DND-41 (cell line): ENCODE measurements around the gene FGF1.

Experiments used
- ATAC-seq: fragments of 200-7000 bp; cut with Tn5 transposase; 3 replicates; pipeline ENCODE4 v1.9.1; 2021; ENCODE audit warnings: low read depth; ENCODE audit not compliant: insufficient read depth
- DNase-seq: peaks from one replicate; pipeline ENCODE4 v3.0.0-alpha.2; 2020
- H2AFZ ChIP-seq: 2 replicates; pipeline ENCODE4 v1.6.0; 2012; ENCODE audit warnings: low read depth, low read length
- H3K27ac ChIP-seq: 2 replicates; pipeline ENCODE4 v1.5.1; 2012; ENCODE audit warnings: low read length, inconsistent platforms
- H3K27me3 ChIP-seq: fragments of 200-600 bp; sonication (generic); 2 replicates; pipeline ENCODE4 v1.6.0; 2012; ENCODE audit warnings: low read length, mild to moderate bottlenecking, inconsistent platforms; ENCODE audit not compliant: insufficient read depth, poor library complexity
- H3K36me3 ChIP-seq: 2 replicates; pipeline ENCODE4 v1.5.1; 2012; ENCODE audit warnings: low read length, inconsistent platforms; ENCODE audit not compliant: insufficient read depth
- H3K4me1 ChIP-seq: 2 replicates; pipeline ENCODE4 v1.5.1; 2012; ENCODE audit warnings: mild to moderate bottlenecking, low read length; ENCODE audit not compliant: insufficient read depth
- H3K4me2 ChIP-seq: 2 replicates; pipeline ENCODE4 v1.6.0; 2012; ENCODE audit warnings: mild to moderate bottlenecking, moderate library complexity, low read length, inconsistent platforms; ENCODE audit not compliant: insufficient read depth
- H3K4me3 ChIP-seq, 2 experiments: fragments of 200-600 bp in 1 of 2; shearing (Covaris generic) in 1 of 2; 2 replicates each; pipeline ENCODE4 v1.5.1; 2012 to 2016; ENCODE audit warnings: inconsistent platforms in 2 of 2, low read length in 2 of 2, mild to moderate bottlenecking in 2 of 2, low read depth in 1 of 2, moderate library complexity in 1 of 2
- H3K79me2 ChIP-seq: 2 replicates; pipeline ENCODE4 v1.6.0; 2012; ENCODE audit warnings: low read length, inconsistent platforms; ENCODE audit not compliant: insufficient read depth
- H3K9ac ChIP-seq: 2 replicates; pipeline ENCODE4 v1.6.0; 2012; ENCODE audit warnings: low read depth, mild to moderate bottlenecking, inconsistent platforms, low read length, moderate library complexity
- H3K9me3 ChIP-seq: 2 replicates; pipeline ENCODE4 v1.5.1; 2012; ENCODE audit warnings: low read length, moderate library complexity, mild to moderate bottlenecking, inconsistent platforms; ENCODE audit not compliant: insufficient read depth, severe bottlenecking
- H4K20me1 ChIP-seq: 2 replicates; pipeline ENCODE4 v1.6.0; 2012; ENCODE audit warnings: low read length; ENCODE audit not compliant: insufficient read depth
- CTCF ChIP-seq: IDR thresholded peaks from 2 replicates; pipeline ENCODE4 v1.5.1; 2012; ENCODE audit warnings: borderline replicate concordance, low read length, moderate library complexity, mild to moderate bottlenecking; ENCODE audit not compliant: poor library complexity, severe bottlenecking; ENCODE audit errors: extremely low read depth
- EZH2 ChIP-seq: IDR thresholded peaks from 3 replicates; pipeline ENCODE4 v1.6.1; 2012; ENCODE audit warnings: borderline replicate concordance, low read depth, mild to moderate bottlenecking, moderate library complexity, low read length, inconsistent platforms; ENCODE audit not compliant: severe bottlenecking

The FGF1 gene

GRCh38 chr5:142586552-142586951 lies 99.3 kb downstream of the FGF1 start:
- DNase-seq (no peak), ATAC-seq (no peak)
- no peaks in the 10 kb centered on the region for H3K79me2 ChIP-seq
- H3K4me2 ChIP-seq = no peak overlapping the region
- H3K4me3 ChIP-seq = no peak overlapping the region
- no peaks in the 10 kb centered on the region for H3K9me3 ChIP-seq
- H3K27me3 ChIP-seq = no peaks in the 10 kb centered on the region
- no peak overlapping the region for H3K27ac ChIP-seq
- peaks cover 17% of the 10 kb centered on the region for H3K4me1 ChIP-seq
- no peak overlapping the region for H3K9ac ChIP-seq
- H4K20me1 ChIP-seq = no peaks in the 10 kb centered on the region
- no peaks in the 10 kb centered on the region for H3K36me3 ChIP-seq
- TF ChIP-seq EZH2 = no peak
- no peak for TF ChIP-seq CTCF
- H2AFZ ChIP-seq = no peak overlapping the region

DNA sequence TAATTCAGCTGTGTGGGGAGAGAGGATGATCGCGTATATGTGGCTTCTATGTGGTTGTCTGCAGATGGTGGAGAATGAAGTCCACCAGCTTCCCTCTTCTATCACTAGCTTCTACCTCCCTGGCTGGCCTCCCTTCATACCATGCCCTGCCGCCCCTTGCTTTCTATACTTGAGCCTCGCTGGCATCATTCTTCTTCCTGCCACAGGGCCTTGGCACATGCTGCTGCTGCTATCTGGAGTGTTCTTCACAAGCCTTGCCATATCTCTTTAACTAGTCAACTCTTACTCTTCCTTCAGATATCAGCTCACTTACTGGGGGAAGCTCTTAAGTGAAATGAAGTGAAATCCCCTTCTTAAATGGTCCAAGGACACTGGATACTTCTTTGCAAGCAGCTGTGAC lies 100.4 kb downstream of the FGF1 start:
- ATAC-seq = no peak
- Histone ChIP-seq H3K79me2 (no peaks in the 10 kb centered on the region), H3K27ac (no peak overlapping the region)

DNA sequence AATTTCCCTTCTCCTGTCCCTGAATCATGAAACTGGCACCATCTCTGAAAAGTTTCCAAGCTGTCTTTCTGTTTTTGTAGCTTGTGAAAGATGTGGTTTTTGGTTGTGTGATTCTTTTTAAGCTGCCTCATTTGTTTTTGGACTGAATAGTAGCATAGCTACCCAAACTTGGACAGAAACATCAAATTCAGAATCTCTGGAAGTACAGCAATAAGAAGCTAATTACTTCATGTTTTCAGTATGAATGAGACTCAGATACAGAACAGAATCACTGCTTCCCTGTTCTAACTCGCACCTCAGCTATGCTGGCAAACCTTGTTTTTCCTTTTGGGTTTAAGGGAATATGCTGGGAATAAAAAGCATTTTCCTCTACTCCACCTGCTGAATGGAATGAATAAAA lies 101.0 kb downstream of the FGF1 start:
- H3K4me3 ChIP-seq = no peak overlapping the region
- DNase-seq = no peak
- H3K27ac ChIP-seq = no peak overlapping the region
- H3K27me3 ChIP-seq = no peaks in the 10 kb centered on the region
- H2AFZ ChIP-seq = no peak overlapping the region
- no peaks in the 10 kb centered on the region for H3K9me3 ChIP-seq
- H3K79me2 ChIP-seq = no peaks in the 10 kb centered on the region
- no peak for TF ChIP-seq EZH2
- TF ChIP-seq CTCF = no peak
- ATAC-seq = no peak
- H3K36me3 ChIP-seq = no peaks in the 10 kb centered on the region
- no peak overlapping the region for H3K9ac ChIP-seq
- no peaks in the 10 kb centered on the region for H4K20me1 ChIP-seq
- H3K4me2 ChIP-seq = no peak overlapping the region
- H3K4me1 ChIP-seq = peaks cover 29% of the 10 kb centered on the region

More for the DNA sequence above, 100.4 kb downstream of the FGF1 start:
- Histone ChIP-seq H3K27me3 (no peaks in the 10 kb centered on the region), H3K4me2 (no peak overlapping the region), H3K9ac (no peak overlapping the region), H2AFZ (no peak overlapping the region), H3K4me1 (peaks cover 27% of the 10 kb centered on the region), H3K4me3 (no peak overlapping the region), H3K9me3 (no peaks in the 10 kb centered on the region), H4K20me1 (no peaks in the 10 kb centered on the region), H3K36me3 (no peaks in the 10 kb centered on the region)
- DNase-seq = no peak
- no peak for TF ChIP-seq CTCF
- no peak for TF ChIP-seq EZH2

DNA sequence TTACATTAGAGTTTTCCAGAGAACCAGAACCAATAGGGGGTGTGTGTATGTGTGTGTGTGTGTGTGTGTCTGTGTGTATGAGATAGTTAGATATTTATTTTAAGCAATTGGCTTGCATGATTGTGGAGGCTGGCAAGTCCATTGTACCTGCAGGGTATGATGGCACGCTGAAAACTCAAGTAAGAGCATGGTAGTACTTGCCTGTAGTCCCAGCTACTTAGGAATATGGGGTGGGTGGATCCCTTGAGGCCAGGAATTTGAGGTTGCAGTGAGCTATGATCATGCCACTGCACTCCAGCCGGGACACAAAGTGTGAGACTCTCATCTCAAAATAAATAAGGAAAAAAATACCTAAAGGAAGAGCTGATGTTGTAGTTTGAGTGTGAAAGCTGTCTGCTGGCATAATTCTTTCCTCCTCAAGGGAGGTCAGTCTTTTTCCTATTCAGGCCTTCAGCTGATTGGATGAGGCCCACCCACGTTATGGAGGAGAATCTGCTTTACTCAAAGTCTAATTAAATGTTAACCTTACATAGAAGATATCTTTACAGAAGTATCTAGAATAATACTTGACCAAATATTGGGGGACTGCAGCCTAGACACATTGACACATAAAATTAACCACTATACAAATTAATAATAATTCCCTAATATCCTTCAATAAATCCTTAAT lies 107.6 kb downstream of the FGF1 start:
- TF ChIP-seq EZH2 (no peak), CTCF (no peak)
- no peak overlapping the region for H2AFZ ChIP-seq
- no peaks in the 10 kb centered on the region for H4K20me1 ChIP-seq
- ATAC-seq = no peak
- H3K9me3 ChIP-seq = peaks cover 9% of the 10 kb centered on the region
- no peak for DNase-seq
- peaks cover 39% of the 10 kb centered on the region for H3K4me1 ChIP-seq
- H3K79me2 ChIP-seq = no peaks in the 10 kb centered on the region
- no peaks in the 10 kb centered on the region for H3K36me3 ChIP-seq
- H3K27me3 ChIP-seq = no peaks in the 10 kb centered on the region
- H3K9ac ChIP-seq = no peak overlapping the region
- H3K4me3 ChIP-seq = no peak overlapping the region
- no peak overlapping the region for H3K27ac ChIP-seq
- no peak overlapping the region for H3K4me2 ChIP-seq
